H1 (cell line): Measurements from ENCODE around the gene ACHE. TPM values are rescaled to one million over a fixed set of nuclear protein-coding genes. Genes with fewer than 3 reads are reported as not detected.
A peak's percentile ranks its signal among the peaks of the same experiment; 100 is the strongest.

Experiments
- CTCF ChIA-PET: fragments of 300-600 bp; sonication (Branson Sonifier 250); formaldehyde crosslinking; loops from one replicate; lab custom pipeline; 2021; ENCODE audit not compliant: partially characterized antibody; lab: Charles Lee
- POLR2A ChIA-PET: fragments of 300-600 bp; sonication (Branson Sonifier 250); formaldehyde crosslinking; loops from one replicate; lab custom pipeline; 2021; ENCODE audit warnings: inconsistent platforms; ENCODE audit not compliant: partially characterized antibody; lab: Charles Lee
- DNase-seq, 2 experiments: peaks; one replicate each; pipeline versions ENCODE4 v3.0.0 to v3.0.0-alpha.2; 2010 to 2022; ENCODE audit warnings: low spot score in 2 of 2, low read depth in 1 of 2, mixed read lengths in 1 of 2
- FAIRE-seq: peaks from 2 replicates; lab custom pipeline; 2011; peaks lifted over from hg19 to GRCh38; lab: Jason Lieb, UNC
- H2AFZ ChIP-seq: 2 replicates; pipeline ENCODE4 v1.8.1; 2012; ENCODE audit warnings: low read length, inconsistent platforms
- H2AK5ac ChIP-seq: 2 replicates; pipeline ENCODE4 v1.6.1; 2013; ENCODE audit warnings: low read depth, low read length
- H2BK120ac ChIP-seq: replicated peaks from 2 replicates; pipeline ENCODE3; 2013; ENCODE audit warnings: low read depth, low read length, inconsistent platforms
- H2BK12ac ChIP-seq: 2 replicates; pipeline ENCODE4 v1.6.1; 2013; ENCODE audit warnings: low read depth, low read length
- H2BK15ac ChIP-seq: 2 replicates; pipeline ENCODE4 v1.6.1; 2013; ENCODE audit warnings: low read length
- H2BK20ac ChIP-seq: 2 replicates; pipeline ENCODE4 v1.6.1; 2013; ENCODE audit warnings: low read length
- H2BK5ac ChIP-seq: 2 replicates; pipeline ENCODE4 v1.6.1; 2013; ENCODE audit warnings: low read depth, low read length
- H3K14ac ChIP-seq: 2 replicates; pipeline ENCODE4 v1.6.1; 2013; ENCODE audit warnings: inconsistent platforms; ENCODE audit not compliant: insufficient read length
- H3K18ac ChIP-seq: 2 replicates; pipeline ENCODE4 v1.6.1; 2013; ENCODE audit warnings: low read length; ENCODE audit errors: extremely low read depth
- H3K23ac ChIP-seq: 2 replicates; pipeline ENCODE4 v1.6.1; 2013; ENCODE audit warnings: inconsistent platforms; ENCODE audit not compliant: insufficient read length
- H3K23me2 ChIP-seq: 2 replicates; pipeline ENCODE4 v1.6.1; 2013; ENCODE audit warnings: low read depth, low read length
- H3K27ac ChIP-seq: 2 replicates; pipeline ENCODE4 v1.6.1; 2011; ENCODE audit warnings: low read depth, low read length, inconsistent platforms
- H3K27me3 ChIP-seq, 4 experiments: replicated peaks in 1 of 4; 1 replicate in 1 of 4; 2 replicates in 3 of 4; pipeline versions ENCODE4 v1.6.1 to v1.8.1; 2011 to 2013; ENCODE audit warnings: low read length in 3 of 4, mild to moderate bottlenecking in 3 of 4, inconsistent platforms in 2 of 4, mixed read lengths in 2 of 4, moderate library complexity in 1 of 4; ENCODE audit not compliant: control insufficient read depth in 3 of 4, insufficient read depth in 3 of 4; ENCODE audit errors: extremely low read depth in 1 of 4
- H3K36me3 ChIP-seq, 4 experiments: 2 replicates each; pipeline versions ENCODE4 v1.6.1 to v1.8.1; 2011 to 2013; ENCODE audit warnings: mild to moderate bottlenecking in 4 of 4, low read length in 3 of 4, moderate library complexity in 2 of 4, control low read depth in 1 of 4, inconsistent platforms in 1 of 4; ENCODE audit not compliant: insufficient read depth in 4 of 4, control insufficient read depth in 2 of 4
- H3K4ac ChIP-seq: replicated peaks from 2 replicates; pipeline ENCODE3; 2013; ENCODE audit warnings: low read length, low read depth, mixed read lengths, inconsistent platforms; ENCODE audit not compliant: insufficient read length
- H3K4me1 ChIP-seq, 4 experiments: replicated peaks in 1 of 4; 1 replicate in 1 of 4; 2 replicates in 3 of 4; pipeline versions ENCODE4 v1.6.1 to v1.8.1; 2011 to 2013; ENCODE audit warnings: low read length in 3 of 4, inconsistent platforms in 2 of 4, mixed read lengths in 1 of 4; ENCODE audit not compliant: insufficient read depth in 4 of 4, control insufficient read depth in 3 of 4
- H3K4me2 ChIP-seq, 2 experiments: 2 replicates each; pipeline versions ENCODE4 v1.6.1 to v1.8.1; 2011 to 2013; ENCODE audit warnings: low read depth in 2 of 2, low read length in 2 of 2, control low read depth in 1 of 2, inconsistent platforms in 1 of 2, mild to moderate bottlenecking in 1 of 2; ENCODE audit not compliant: insufficient read depth in 1 of 2
- H3K4me3 ChIP-seq, 4 experiments: fragments of 200-600, 300-600 bp in 1 of 4; sonication (generic), shearing (Covaris generic), sonication (Bioruptor Twin) in 1 of 4; 2 replicates each; pipeline versions ENCODE4 v1.5.1 to v1.8.1; 2011 to 2016; ENCODE audit warnings: low read length in 4 of 4, low read depth in 3 of 4, control low read depth in 2 of 4, inconsistent platforms in 2 of 4, mild to moderate bottlenecking in 2 of 4, mixed read lengths in 1 of 4, moderate library complexity in 1 of 4; ENCODE audit not compliant: insufficient read depth in 2 of 4; ENCODE audit errors: extremely low read depth in 1 of 4
- H3K56ac ChIP-seq: replicated peaks from 2 replicates; pipeline ENCODE3; 2013; ENCODE audit warnings: low read depth, mild to moderate bottlenecking, mixed read lengths, low read length, inconsistent platforms; ENCODE audit not compliant: insufficient read length
- H3K79me1 ChIP-seq: 2 replicates; pipeline ENCODE4 v1.6.1; 2013; ENCODE audit warnings: low read depth, low read length, control low read depth
- H3K79me2 ChIP-seq, 2 experiments: 2 replicates each; pipeline versions ENCODE4 v1.6.1 to v1.8.1; 2012 to 2013; ENCODE audit warnings: low read length in 2 of 2, mild to moderate bottlenecking in 2 of 2, inconsistent platforms in 1 of 2; ENCODE audit not compliant: insufficient read depth in 2 of 2, control insufficient read depth in 1 of 2
- H3K9ac ChIP-seq, 4 experiments: replicated peaks in 1 of 4; 1 replicate in 1 of 4; 2 replicates in 3 of 4; pipeline versions ENCODE4 v1.6.1 to v1.8.1; 2011 to 2013; ENCODE audit warnings: low read depth in 3 of 4, low read length in 3 of 4, control low read depth in 2 of 4, mild to moderate bottlenecking in 2 of 4, moderate library complexity in 2 of 4, inconsistent platforms in 1 of 4; ENCODE audit errors: extremely low read depth in 1 of 4
- H3K9me3 ChIP-seq, 2 experiments: 2 replicates each; pipeline versions ENCODE4 v1.6.1 to v1.8.1; 2012 to 2013; ENCODE audit warnings: mild to moderate bottlenecking in 2 of 2, moderate library complexity in 2 of 2, control low read depth in 1 of 2, inconsistent platforms in 1 of 2, low read depth in 1 of 2, low read length in 1 of 2, mixed read lengths in 1 of 2; ENCODE audit not compliant: insufficient read depth in 2 of 2
- H4K20me1 ChIP-seq, 2 experiments: replicated peaks in 1 of 2; 2 replicates each; pipeline versions ENCODE3 to v1.8.1; 2011 to 2013; ENCODE audit warnings: inconsistent platforms in 2 of 2, low read length in 2 of 2, mild to moderate bottlenecking in 1 of 2; ENCODE audit not compliant: insufficient read depth in 2 of 2, control insufficient read depth in 1 of 2
- H4K5ac ChIP-seq: 2 replicates; pipeline ENCODE4 v1.6.1; 2013; ENCODE audit warnings: low read length, low read depth, mixed read lengths, inconsistent platforms; ENCODE audit not compliant: insufficient read length
- H4K8ac ChIP-seq: 2 replicates; pipeline ENCODE4 v1.8.0; 2013; ENCODE audit warnings: mild to moderate bottlenecking, moderate library complexity, low read length, inconsistent platforms; ENCODE audit not compliant: insufficient read depth; ENCODE audit errors: extremely low read depth
- H4K91ac ChIP-seq: replicated peaks from 2 replicates; pipeline ENCODE3; 2013; ENCODE audit warnings: low read length, mixed read lengths, inconsistent platforms; ENCODE audit not compliant: insufficient read length
- WGBS, 2 experiments: shearing (Covaris generic) in 1 of 2; methylation state at CpG; one replicate each; pipeline versions ENCODE4 v1.1.6 to v1.1.7; 2013 to 2015; ENCODE audit warnings: low lambda C conversion rate in 2 of 2, mixed read lengths in 2 of 2, inconsistent platforms in 1 of 2, low coverage in 1 of 2, missing lambda C conversion rate in 1 of 2; ENCODE audit not compliant: insufficient replicate concordance in 2 of 2, insufficient coverage in 1 of 2, insufficient read length in 1 of 2; ENCODE audit errors: extremely low coverage in 1 of 2, missing lambda C conversion rate in 1 of 2; 5-methylcytosine and 5-hydroxymethylcytosine counted together
- polyA plus RNA-seq, 7 experiments: library from polyadenylated mRNA; depleted of rRNA in 3 of 7; stranded (reverse) in 5 of 7; unstranded in 2 of 7; fragments of >200 nt in 5 of 7; fragments of 200-250 nt in 2 of 7; gene quantifications; 1 replicate in 5 of 7; 2 replicates in 1 of 7; 4 replicates in 1 of 7; pipeline versions ENCODE4 v1.2.1 to v1.2.3, GENCODE V29; 2011 to 2013; ENCODE audit warnings: missing spikeins in 2 of 7, mixed read lengths in 2 of 7
- total RNA-seq: library from RNA; stranded (reverse); fragmentation: NEBNext Ultra II Directional; extraction: Animal tissue kit (Norgen Biotek cat#: 25700); gene quantifications from 2 replicates; pipeline ENCODE4 v1.2.1, GENCODE V29; 2021
- TF ChIP-seq, protein P1 (sequence below): IDR thresholded peaks from 2 replicates; pipeline ENCODE4 v1.6.1; 2011; ENCODE audit warnings: low read length, improper control_type of control experiment

Gene ACHE
- total and polyA plus RNA-seq, 2 of the 8 experiments (the other 6 are each of a cell fraction or from before 2014, with no cell fraction given) = 1.4 to 4.3 TPM

DNA sequence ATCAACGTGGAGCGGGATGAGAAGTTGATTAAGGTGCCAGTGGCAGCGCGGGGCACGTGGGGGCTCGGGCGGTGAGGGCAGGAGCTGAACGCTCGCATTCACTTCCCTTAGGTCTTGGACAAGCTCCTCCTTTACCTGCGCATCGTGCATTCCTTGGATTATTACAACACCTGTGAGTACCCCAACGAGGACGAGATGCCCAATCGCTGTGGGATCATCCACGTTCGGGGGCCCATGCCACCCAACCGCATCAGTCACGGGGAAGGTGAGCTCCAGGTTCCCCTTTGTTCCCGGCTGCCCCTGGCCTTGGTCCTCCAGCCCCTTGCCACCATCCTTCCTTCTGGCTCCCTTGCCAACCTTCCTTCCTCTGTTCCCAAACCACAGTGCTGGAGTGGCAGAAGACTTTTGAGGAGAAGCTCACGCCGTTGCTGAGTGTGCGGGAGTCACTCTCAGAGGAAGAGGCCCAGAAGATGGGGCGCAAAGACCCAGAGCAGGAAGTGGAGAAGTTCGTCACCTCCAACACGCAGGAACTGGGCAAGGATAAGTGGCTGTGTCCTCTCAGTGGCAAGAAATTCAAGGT is 8.7 kb downstream of the ACHE start:
- Histone ChIP-seq H3K4me3 (no peak overlapping the region), H3K79me1 (peaks cover 14% of the 10 kb centered on the region), H2BK120ac (no peak overlapping the region), H2BK15ac (no peak overlapping the region), H3K18ac (no peak overlapping the region), H3K27me3 (no peaks in the 10 kb centered on the region), H3K56ac (no peak overlapping the region), H4K5ac (no peak overlapping the region), H3K23me2 (peaks cover 20% of the 10 kb centered on the region; the same call in 1 of the 2 replicates), H3K23ac (no peak overlapping the region), H2BK12ac (no peak overlapping the region), H4K8ac (no peak overlapping the region), H2BK20ac (no peak overlapping the region), H4K20me1 (peaks cover 15 to 20% of the 10 kb centered on the region in 2 experiments), H3K4me1 (peaks cover 0 to 18% (median 5%) of the 10 kb centered on the region in 4 experiments; a peak in 6 of 7 replicates), H3K9me3 (no peaks in the 10 kb centered on the region; a peak in 1 of 4 replicates), H3K4me2 (peak overlapping the region; percentile 16 to 91; a peak in 1 of 4 replicates), H4K91ac (no peak overlapping the region), H3K9ac (no peak overlapping the region), H2AK5ac (no peak overlapping the region), H3K27ac (no peak overlapping the region), H2BK5ac (no peak overlapping the region; the same call in 1 of the 2 replicates), H3K14ac (no peak overlapping the region), H3K79me2 (peaks cover 0 to 31% of the 10 kb centered on the region in 2 experiments; a peak in 2 of 4 replicates), H3K36me3 (peaks cover 46 to 69% (median 57%) of the 10 kb centered on the region in 4 experiments), H2AFZ (no peak overlapping the region), H3K4ac (no peak overlapping the region)
- TF ChIP-seq, protein P1, sequence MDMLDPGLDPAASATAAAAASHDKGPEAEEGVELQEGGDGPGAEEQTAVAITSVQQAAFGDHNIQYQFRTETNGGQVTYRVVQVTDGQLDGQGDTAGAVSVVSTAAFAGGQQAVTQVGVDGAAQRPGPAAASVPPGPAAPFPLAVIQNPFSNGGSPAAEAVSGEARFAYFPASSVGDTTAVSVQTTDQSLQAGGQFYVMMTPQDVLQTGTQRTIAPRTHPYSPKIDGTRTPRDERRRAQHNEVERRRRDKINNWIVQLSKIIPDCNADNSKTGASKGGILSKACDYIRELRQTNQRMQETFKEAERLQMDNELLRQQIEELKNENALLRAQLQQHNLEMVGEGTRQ = no peak
- whole genome bisulfite sequencing, 2 experiments = 91% methylated on average over 24 of the region's 25 CpGs; no CpG with 5 or more reads in 1 of the 2 experiments
- CTCF ChIA-PET = interaction anchor here (0.6 to 3.4 kb wide), 9 partner anchors 11 to 350 kb away, joined by 3 to 14 read pairs (median 3); partner anchors contain the start of genes POP7 and SRRT
- DNase-seq = no peak
- no peak for FAIRE-seq
- POLR2A ChIA-PET = interaction anchor here (1.0 to 10.1 kb wide), 10 partner anchors 13 to 787 kb away, joined by 3 to 313 read pairs (median 4); partner anchors contain the start of genes SRRT and TRIP6
